Pancreas (tissue), 10 donors: ENCODE measurements around the gene RHEBL1. TPM values are rescaled to one million over a fixed set of nuclear protein-coding genes. Genes with fewer than 3 reads are reported as not detected.
A peak's percentile ranks its signal among the peaks of the same experiment; 100 is the strongest.

ENCODE experiments used
- ATAC-seq, 4 donors: fragments of 200-7000 bp; cut with Tn5 transposase; one replicate each; pipeline versions ENCODE4 v1.8.0 to v1.9.1; 2020; ENCODE audit warnings: mild to moderate bottlenecking in 4 of 4, moderate library complexity in 4 of 4
- DNase-seq, 6 donors: peaks; one replicate each; pipeline ENCODE4 v3.0.0-alpha.2; 2020
- FAIRE-seq: peaks from 2 replicates; lab custom pipeline; 2012; peaks lifted over from hg19 to GRCh38; lab: Jason Lieb, UNC
- H3K27ac ChIP-seq, 4 donors: fragments of 200-600 bp; sonication (generic); 1 replicate in 3 of 4; 2 replicates in 1 of 4; pipeline versions ENCODE4 v1.5.0 to v1.8.0; 2020
- H3K27me3 ChIP-seq, 4 donors: fragments of 200-600 bp; one replicate each; pipeline ENCODE4 v1.8.0; 2021
- H3K36me3 ChIP-seq, 3 donors: fragments of 200-600 bp; sonication (generic) in 1 of 3; one replicate each; pipeline versions ENCODE4 v1.5.0 to v1.8.0; 2020 to 2021
- H3K4me1 ChIP-seq, 3 donors: fragments of 200-600 bp; one replicate each; pipeline ENCODE4 v1.8.0; 2021
- H3K4me3 ChIP-seq, 4 donors: fragments of 200-600 bp; sonication (generic) in 2 of 4; one replicate each; pipeline versions ENCODE4 v1.5.0 to v1.8.0; 2020 to 2021
- H3K9me3 ChIP-seq, 4 donors: fragments of 200-600 bp; one replicate each; pipeline ENCODE4 v1.8.0; 2021
- WGBS, 2 donors: extraction: QIAGEN DNeasy Blood & Tissue Kit; methylation state at CpG; one replicate each; pipeline ENCODE4 v1.1.7; 2013; 5-methylcytosine and 5-hydroxymethylcytosine counted together
- intact Hi-C, 3 donors: fragments of 100-400 bp; cut with DNase I; formaldehyde crosslinking; loops; one replicate each; pipeline versions ENCODE4 v1.11.1 to v1.14.2; 2022
- polyA plus RNA-seq, 2 donors: library from polyadenylated mRNA; stranded (reverse); fragments of 200-250 nt; gene quantifications; one replicate each; pipeline ENCODE4 v1.2.3, GENCODE V29; 2013
- total RNA-seq, 6 donors: library from RNA; stranded (reverse); fragmentation: NEBNext Ultra II Directional in 4 of 6; extraction: Animal tissue kit (Norgen Biotek cat#: 25700) in 4 of 6; gene quantifications; one replicate each; pipeline versions ENCODE4 v1.2.1 to v1.2.4, GENCODE V29; 2021 to 2023
- TF ChIP-seq, protein P1 (sequence below), 4 donors: fragments of 200-600 bp; sonication (generic) in 3 of 4; IDR thresholded peaks; one replicate each; pipeline versions ENCODE4 v1.5.0 to v1.8.0; 2021; ENCODE audit warnings: antibody characterized with exemption in 4 of 4
- donor health status: healthy with polysubstance abuse.
- donor health status: DM: no; HTN: no; CAD: no; lungs with moderate emphysema.
- donor health status: DM: no; HTN: no; CAD: no.
- donor health status: control.
- donor health status: control.
- donor health status: Bipolar disorder and iron deficiency.
- donor health status: DM: yes; HTN: yes; CAD: no.
- donor health status: DM: no; HTN: no; CAD: no.
- donor health status: DM: no; HTN: no; CAD: no.
- donor health status: DM: yes; HTN: yes; CAD: no.

RHEBL1 gene
- total and polyA plus RNA-seq, 8 donors, result 0.14 to 0.63 (median 0.25) TPM; not detected in 3

DNA sequence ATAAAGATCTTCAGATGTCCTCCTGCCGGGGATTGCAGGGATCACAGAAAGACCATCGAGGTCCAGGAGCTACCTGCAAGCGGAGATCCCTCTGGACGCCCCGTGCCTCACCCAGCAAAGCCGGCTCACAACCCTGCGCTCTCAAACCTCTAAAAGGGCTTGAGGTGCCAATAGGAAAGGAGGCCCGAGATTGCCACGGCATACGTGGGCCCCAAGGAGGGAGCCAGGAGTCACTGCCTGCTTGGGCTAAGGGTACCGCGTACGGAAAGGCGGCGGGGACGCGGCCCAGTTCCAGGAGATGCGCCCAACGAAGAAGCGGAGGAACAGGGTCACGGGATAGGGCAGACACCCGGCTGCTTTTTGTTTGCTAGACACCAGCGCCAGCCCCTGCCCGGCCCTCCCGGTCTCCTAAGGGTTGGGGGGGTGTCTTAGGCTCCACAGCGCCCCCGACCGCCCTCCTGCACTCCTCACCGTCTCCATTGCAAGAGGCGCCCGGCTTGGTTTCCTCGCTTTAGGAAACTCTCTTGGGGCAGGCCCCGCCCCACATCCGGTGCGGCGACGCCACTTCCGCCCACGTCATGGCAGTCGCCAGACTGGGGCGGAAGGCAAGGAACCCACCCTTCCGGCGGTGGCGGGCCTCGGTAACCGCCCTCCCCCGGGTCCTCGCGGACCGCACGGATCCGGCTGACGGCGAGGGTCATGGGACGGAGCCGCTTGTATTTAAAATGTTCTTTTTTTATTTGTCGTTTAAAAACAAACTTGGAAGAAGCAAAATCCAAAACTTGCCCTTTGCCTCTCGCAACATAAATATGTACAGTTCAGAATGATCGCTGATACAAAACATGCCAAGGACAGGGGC lies 51.3 kb downstream of the RHEBL1 start, which contains the start of gene PRKAG1:
PRKAG1 (minus strand) TSS at position 516 of the 859 bp plus-strand sequence; CDS start at position 480, 36 bp downstream.
- peak; percentile 92 to 97 (median 94) for DNase-seq
- peak; percentile 41 for FAIRE-seq
- Histone ChIP-seq H3K27ac (peak within 1 kb of the TSS; percentile 78 to 95 (median 88)), H3K27me3 (no peaks in the 10 kb centered on the region), H3K9me3 (no peaks in the 10 kb centered on the region), H3K4me3 (peak within 1 kb of the TSS; percentile 39 to 81 (median 62)), H3K36me3 (peaks cover 0 to 21% (median 0%) of the 10 kb centered on the region in 3 donors), H3K4me1 (peaks cover 0 to 13% (median 4%) of the 10 kb centered on the region in 3 donors)
- ATAC-seq, result peak; percentile 95 to 97 (median 96)
- TF ChIP-seq, protein P1, sequence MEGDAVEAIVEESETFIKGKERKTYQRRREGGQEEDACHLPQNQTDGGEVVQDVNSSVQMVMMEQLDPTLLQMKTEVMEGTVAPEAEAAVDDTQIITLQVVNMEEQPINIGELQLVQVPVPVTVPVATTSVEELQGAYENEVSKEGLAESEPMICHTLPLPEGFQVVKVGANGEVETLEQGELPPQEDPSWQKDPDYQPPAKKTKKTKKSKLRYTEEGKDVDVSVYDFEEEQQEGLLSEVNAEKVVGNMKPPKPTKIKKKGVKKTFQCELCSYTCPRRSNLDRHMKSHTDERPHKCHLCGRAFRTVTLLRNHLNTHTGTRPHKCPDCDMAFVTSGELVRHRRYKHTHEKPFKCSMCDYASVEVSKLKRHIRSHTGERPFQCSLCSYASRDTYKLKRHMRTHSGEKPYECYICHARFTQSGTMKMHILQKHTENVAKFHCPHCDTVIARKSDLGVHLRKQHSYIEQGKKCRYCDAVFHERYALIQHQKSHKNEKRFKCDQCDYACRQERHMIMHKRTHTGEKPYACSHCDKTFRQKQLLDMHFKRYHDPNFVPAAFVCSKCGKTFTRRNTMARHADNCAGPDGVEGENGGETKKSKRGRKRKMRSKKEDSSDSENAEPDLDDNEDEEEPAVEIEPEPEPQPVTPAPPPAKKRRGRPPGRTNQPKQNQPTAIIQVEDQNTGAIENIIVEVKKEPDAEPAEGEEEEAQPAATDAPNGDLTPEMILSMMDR (IDR thresholded peaks at IDR 0.05), result no peak
- WGBS, 2 donors, result 0% methylated on average over 53 to 59 of the region's 59 CpGs
- intact Hi-C loops, result no loop called here

DNA sequence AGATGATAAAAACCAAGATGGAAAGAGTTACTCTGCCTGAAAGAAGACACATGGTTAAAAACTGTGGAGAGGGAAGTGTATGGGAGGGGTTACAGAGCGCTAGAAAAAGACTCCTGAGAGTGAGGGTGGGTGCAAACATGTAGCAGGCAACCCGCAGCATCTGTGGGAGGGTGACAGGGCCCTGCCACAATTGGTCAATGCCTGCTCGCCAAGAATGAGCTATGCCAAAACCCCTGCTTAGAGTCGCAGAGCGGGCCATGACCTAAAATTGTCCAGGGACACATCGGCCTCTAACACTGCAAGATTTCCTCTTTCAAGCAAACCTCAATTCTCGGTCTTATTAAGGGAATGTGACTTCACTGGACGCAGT lies 51.9 kb downstream of the RHEBL1 start:
- H3K27me3 ChIP-seq, result no peaks in the 10 kb centered on the region
- WGBS, 2 donors, result 0 to 1% methylated on average over 8 of the region's 8 CpGs
- H3K36me3 ChIP-seq, result peaks cover 0 to 17% (median 0%) of the 10 kb centered on the region in 3 donors
- H3K9me3 ChIP-seq, result no peaks in the 10 kb centered on the region
- peak; percentile 0 to 5 (median 2) for ATAC-seq
- TF ChIP-seq, protein P1 (IDR thresholded peaks at IDR 0.05), result no peak
- H3K4me1 ChIP-seq, result peaks cover 0 to 13% (median 4%) of the 10 kb centered on the region in 3 donors
- no peak for FAIRE-seq
- H3K4me3 ChIP-seq, result peak overlapping the region; percentile 39 to 81 (median 62)
- peak overlapping the region; percentile 78 to 95 (median 88) for H3K27ac ChIP-seq
- intact Hi-C loops, result no loop called here
- no peak for DNase-seq

DNA sequence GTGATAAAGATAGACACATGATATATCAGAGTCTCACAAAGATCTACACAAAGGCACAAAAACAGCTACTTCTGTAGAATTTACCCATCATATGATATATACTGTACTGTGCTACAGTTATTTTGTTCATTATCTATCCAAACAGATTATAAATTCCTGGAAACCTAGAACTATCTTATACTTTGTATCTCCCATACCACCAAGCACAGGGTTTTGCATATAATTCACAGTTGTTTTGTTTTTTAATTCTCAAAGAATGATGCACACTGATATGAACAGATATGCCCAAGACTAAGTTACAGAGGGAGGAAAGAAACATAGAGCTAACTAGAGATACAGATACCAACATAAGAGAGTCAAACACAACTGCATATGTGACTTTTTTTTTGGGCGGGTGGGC lies 54.6 kb downstream of the RHEBL1 start:
- no peaks in the 10 kb centered on the region for H3K27me3 ChIP-seq
- H3K4me3 ChIP-seq, result no peak overlapping the region
- WGBS, 2 donors, result 90% methylated on average over 1 of the region's 1 CpG
- no peak overlapping the region for H3K27ac ChIP-seq
- peaks cover 0 to 20% (median 0%) of the 10 kb centered on the region in 3 donors for H3K36me3 ChIP-seq
- TF ChIP-seq, protein P1 (IDR thresholded peaks at IDR 0.05), result no peak
- no peak for DNase-seq
- intact Hi-C loops, result no loop called here
- H3K4me1 ChIP-seq, result peaks cover 0 to 13% (median 4%) of the 10 kb centered on the region in 3 donors
- ATAC-seq, result no peak
- H3K9me3 ChIP-seq, result no peaks in the 10 kb centered on the region
- FAIRE-seq, result no peak

Other genes with a start within 250 kb of the RHEBL1 start
- 10 to 100 TPM; 25.9 to 49.3 (median 32.1) TPM for gene DDX23, start 217.8 kb downstream of the RHEBL1 start, total RNA-seq
- gene DDX23, start 217.8 kb downstream of the RHEBL1 start, polyA plus RNA-seq, result 10 to 100 TPM; 32.4 to 55.6 TPM
- 1 to 10 TPM in 4 of 6 donors, under 1 TPM in 2; 0.74 to 6.3 (median 1.3) TPM for gene RND1, start 204.1 kb downstream of the RHEBL1 start, total RNA-seq
- 1 to 10 TPM; 2.7 to 4.2 TPM for gene RND1, start 204.1 kb downstream of the RHEBL1 start, polyA plus RNA-seq
- 100 to 1,000 TPM in 4 of 6 donors, 10 to 100 TPM in 2; 70.9 to 144 (median 127) TPM for gene FKBP11, start 144.5 kb downstream of the RHEBL1 start, total RNA-seq
- 100 to 1,000 TPM in 1 of 2 donors, 10 to 100 TPM in 1; 97.3 to 155 TPM for gene FKBP11, start 144.5 kb downstream of the RHEBL1 start, polyA plus RNA-seq
- gene ARF3, start 112.5 kb downstream of the RHEBL1 start, total RNA-seq, result 10 to 100 TPM; 45.1 to 96.0 (median 61.7) TPM
- 10 to 100 TPM; 29.5 to 42.1 TPM for gene ARF3, start 112.5 kb downstream of the RHEBL1 start, polyA plus RNA-seq
- under 1 TPM in 5 of 6 donors, not detected in 1; 0.08 to 0.31 (median 0.12) TPM for gene WNT10B, start 98.2 kb downstream of the RHEBL1 start, total RNA-seq
- gene WNT10B, start 98.2 kb downstream of the RHEBL1 start, polyA plus RNA-seq, result under 1 TPM; 0.34 to 0.59 TPM
- not detected for gene WNT1, start 91.7 kb downstream of the RHEBL1 start, total RNA-seq
- not detected for gene WNT1, start 91.7 kb downstream of the RHEBL1 start, polyA plus RNA-seq
- under 1 TPM in 3 of 6 donors, not detected in 3; 0.03 to 0.09 (median 0.06) TPM for gene DDN, start 70.6 kb downstream of the RHEBL1 start, total RNA-seq
- gene DDN, start 70.6 kb downstream of the RHEBL1 start, polyA plus RNA-seq, result under 1 TPM; 0.04 to 0.12 TPM
- 10 to 100 TPM; 18.2 to 29.8 (median 24.1) TPM for gene PRKAG1, start 51.2 kb downstream of the RHEBL1 start, total RNA-seq
- gene PRKAG1, start 51.2 kb downstream of the RHEBL1 start, polyA plus RNA-seq, result 10 to 100 TPM; 27.7 to 33.4 TPM
- 10 to 100 TPM; 35.8 to 53.0 (median 39.5) TPM for gene KMT2D, start 9.2 kb downstream of the RHEBL1 start, total RNA-seq
- gene KMT2D, start 9.2 kb downstream of the RHEBL1 start, polyA plus RNA-seq, result 10 to 100 TPM; 20.0 to 79.3 TPM
- gene DHH, start 24.8 kb upstream of the RHEBL1 start, total RNA-seq, result under 1 TPM in 5 of 6 donors, not detected in 1; 0.03 to 0.53 (median 0.24) TPM
- gene DHH, start 24.8 kb upstream of the RHEBL1 start, polyA plus RNA-seq, result under 1 TPM; 0.11 to 0.14 TPM
- 10 to 100 TPM; 12.9 to 37.6 (median 20.4) TPM for gene LMBR1L, start 40.9 kb upstream of the RHEBL1 start, total RNA-seq
- 10 to 100 TPM; 46.6 to 76.5 TPM for gene LMBR1L, start 40.9 kb upstream of the RHEBL1 start, polyA plus RNA-seq
- gene TUBA1B, start 61.4 kb upstream of the RHEBL1 start, total RNA-seq, result 100 to 1,000 TPM in 3 of 6 donors, 10 to 100 TPM in 3; 43.1 to 185 (median 108) TPM
- 100 to 1,000 TPM in 1 of 2 donors, 10 to 100 TPM in 1; 92.0 to 214 TPM for gene TUBA1B, start 61.4 kb upstream of the RHEBL1 start, polyA plus RNA-seq
- 10 to 100 TPM in 5 of 6 donors, 1 to 10 TPM in 1; 9.1 to 93.8 (median 21.4) TPM for gene TUBA1A, start 119.1 kb upstream of the RHEBL1 start, total RNA-seq
- gene TUBA1A, start 119.1 kb upstream of the RHEBL1 start, polyA plus RNA-seq, result 10 to 100 TPM; 31.1 to 86.8 TPM
- gene TUBA1C, start 195.1 kb upstream of the RHEBL1 start, total RNA-seq, result 10 to 100 TPM; 20.8 to 47.0 (median 33.5) TPM
- 10 to 100 TPM; 30.3 to 47.0 TPM for gene TUBA1C, start 195.1 kb upstream of the RHEBL1 start, polyA plus RNA-seq
- gene PRPH, start 225.2 kb upstream of the RHEBL1 start, total RNA-seq, result 1 to 10 TPM in 3 of 6 donors, under 1 TPM in 3; 0.44 to 1.9 (median 0.96) TPM
- gene PRPH, start 225.2 kb upstream of the RHEBL1 start, polyA plus RNA-seq, result 10 to 100 TPM in 1 of 2 donors, 1 to 10 TPM in 1; 5.3 to 18.7 TPM